ENCODE results near the gene ART3. TPM values are rescaled to one million over a fixed set of nuclear protein-coding genes. Genes with fewer than 3 reads are reported as not detected.

The ART3 gene
- total RNA-seq, 1 donor from 2014 or later = 0.45 TPM

DNA sequence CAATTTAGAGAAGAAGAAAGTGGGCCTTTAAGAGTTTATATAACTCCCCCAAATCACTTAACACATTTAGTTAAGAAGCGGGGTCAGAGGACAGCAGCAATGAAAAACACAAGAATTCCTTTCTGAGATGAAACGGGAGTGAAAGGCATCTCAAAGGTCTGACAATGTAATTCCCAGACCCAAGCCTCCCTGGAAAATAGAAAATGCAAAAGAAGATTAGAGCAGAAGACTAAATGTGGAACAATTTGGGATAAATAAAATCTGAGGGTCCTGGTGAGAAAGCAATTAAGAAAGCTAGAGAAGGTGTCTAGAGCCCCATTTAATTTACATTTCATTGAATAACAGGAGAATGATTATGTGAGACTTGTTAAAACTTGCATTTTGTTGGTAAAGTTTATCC lies 19.1 kb upstream of the ART3 start:
- no peak for TF ChIP-seq CTCF (IDR thresholded peaks at IDR 0.05; ENCODE audit: unreplicated experiment)
- Mint-ChIP-seq H3K36me3 (no peaks in the 10 kb centered on the region), H3K27ac (no peak overlapping the region), H3K4me3 (no peak overlapping the region), H3K9me3 (no peaks in the 10 kb centered on the region), H3K27me3 (ENCODE audit: low read depth) (peaks cover 18% of the 10 kb centered on the region), H3K4me1 (peaks cover 12% of the 10 kb centered on the region)
- no peak for DNase-seq (ENCODE audit: low spot score in 2 of 2, unreplicated experiment in 2 of 2)

- no peak overlapping the region for H3K27ac Mint-ChIP-seq
- DNase-seq (ENCODE audit: low spot score in 2 of 2, unreplicated experiment in 2 of 2) = no peak
- TF ChIP-seq CTCF (IDR thresholded peaks at IDR 0.05; ENCODE audit: unreplicated experiment) = no peak
- H3K4me1 Mint-ChIP-seq = peaks cover 23% of the 10 kb centered on the region
- no peaks in the 10 kb centered on the region for H3K36me3 Mint-ChIP-seq
- H3K27me3 Mint-ChIP-seq (ENCODE audit: low read depth) = peaks cover 18% of the 10 kb centered on the region
- no peak overlapping the region for H3K4me3 Mint-ChIP-seq
- no peaks in the 10 kb centered on the region for H3K9me3 Mint-ChIP-seq
Observed at GRCh38 chr4:76058302-76058701, 16.2 kb upstream of the ART3 start.

- H3K9me3 Mint-ChIP-seq = no peaks in the 10 kb centered on the region
- H3K4me3 Mint-ChIP-seq = no peak overlapping the region
- H3K27ac Mint-ChIP-seq = no peak overlapping the region
- no peak for DNase-seq (ENCODE audit: low spot score in 2 of 2, unreplicated experiment in 2 of 2)
- peaks cover 19% of the 10 kb centered on the region for H3K4me1 Mint-ChIP-seq
- peaks cover 18% of the 10 kb centered on the region for H3K27me3 Mint-ChIP-seq (ENCODE audit: low read depth)
- TF ChIP-seq CTCF (IDR thresholded peaks at IDR 0.05; ENCODE audit: unreplicated experiment) = no peak
- no peaks in the 10 kb centered on the region for H3K36me3 Mint-ChIP-seq
Observed at GRCh38 chr4:76058888-76059426, 15.6 kb upstream of the ART3 start.

- no peak for DNase-seq (ENCODE audit: low spot score in 2 of 2, unreplicated experiment in 2 of 2)
- Mint-ChIP-seq H3K27ac (no peak overlapping the region), H3K36me3 (no peaks in the 10 kb centered on the region), H3K27me3 (ENCODE audit: low read depth) (peaks cover 18% of the 10 kb centered on the region), H3K9me3 (no peaks in the 10 kb centered on the region), H3K4me1 (peaks cover 18% of the 10 kb centered on the region), H3K4me3 (no peak overlapping the region)
- no peak for TF ChIP-seq CTCF (IDR thresholded peaks at IDR 0.05; ENCODE audit: unreplicated experiment)
Observed at GRCh38 chr4:76059750-76060149, 14.8 kb upstream of the ART3 start.

DNA sequence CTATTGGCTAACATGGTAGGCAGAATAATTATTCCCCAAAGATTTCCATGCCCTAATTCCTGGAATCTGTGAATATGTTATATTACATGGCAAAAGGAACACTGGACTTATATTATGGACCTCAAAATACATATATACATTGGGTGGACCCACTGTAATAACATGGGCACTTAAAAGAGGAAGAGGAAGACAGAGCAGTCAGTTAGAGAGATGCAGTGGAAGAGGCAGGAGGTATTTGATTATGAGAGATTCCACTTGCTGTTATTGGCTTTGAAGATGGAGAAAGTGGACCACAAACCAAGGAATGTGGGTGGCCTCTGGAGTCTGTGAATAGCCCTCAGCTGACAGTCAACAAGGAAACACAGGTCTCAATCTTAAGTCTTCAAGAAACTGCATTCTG lies 14.0 kb upstream of the ART3 start:
- peaks cover 18% of the 10 kb centered on the region for H3K27me3 Mint-ChIP-seq (ENCODE audit: low read depth)
- H3K27ac Mint-ChIP-seq = no peak overlapping the region
- H3K36me3 Mint-ChIP-seq = no peaks in the 10 kb centered on the region
- DNase-seq (ENCODE audit: low spot score in 2 of 2, unreplicated experiment in 2 of 2) = no peak
- no peak overlapping the region for H3K4me3 Mint-ChIP-seq
- TF ChIP-seq CTCF (IDR thresholded peaks at IDR 0.05; ENCODE audit: unreplicated experiment) = no peak
- H3K9me3 Mint-ChIP-seq = no peaks in the 10 kb centered on the region
- H3K4me1 Mint-ChIP-seq = peaks cover 13% of the 10 kb centered on the region

GRCh38 chr4:76061421-76061820 lies 13.1 kb upstream of the ART3 start:
- DNase-seq (ENCODE audit: low spot score in 2 of 2, unreplicated experiment in 2 of 2) = no peak
- Mint-ChIP-seq H3K27me3 (ENCODE audit: low read depth) (peaks cover 15% of the 10 kb centered on the region), H3K36me3 (no peaks in the 10 kb centered on the region), H3K9me3 (no peaks in the 10 kb centered on the region), H3K27ac (no peak overlapping the region), H3K4me1 (peaks cover 10% of the 10 kb centered on the region), H3K4me3 (no peak overlapping the region)
- TF ChIP-seq CTCF (IDR thresholded peaks at IDR 0.05; ENCODE audit: unreplicated experiment) = no peak

Data from mesothelial cell of epicardium (in vitro differentiated cells).